ENCODE data around the gene ISYNA1. TPM values are rescaled to one million over a fixed set of nuclear protein-coding genes. Genes with fewer than 3 reads are reported as not detected.

The ISYNA1 gene
- total and polyA plus RNA-seq, 2 donors (not counting 3 experiments of a cell fraction or from before 2014, with no cell fraction given), result 69.0 to 70.2 TPM

DNA sequence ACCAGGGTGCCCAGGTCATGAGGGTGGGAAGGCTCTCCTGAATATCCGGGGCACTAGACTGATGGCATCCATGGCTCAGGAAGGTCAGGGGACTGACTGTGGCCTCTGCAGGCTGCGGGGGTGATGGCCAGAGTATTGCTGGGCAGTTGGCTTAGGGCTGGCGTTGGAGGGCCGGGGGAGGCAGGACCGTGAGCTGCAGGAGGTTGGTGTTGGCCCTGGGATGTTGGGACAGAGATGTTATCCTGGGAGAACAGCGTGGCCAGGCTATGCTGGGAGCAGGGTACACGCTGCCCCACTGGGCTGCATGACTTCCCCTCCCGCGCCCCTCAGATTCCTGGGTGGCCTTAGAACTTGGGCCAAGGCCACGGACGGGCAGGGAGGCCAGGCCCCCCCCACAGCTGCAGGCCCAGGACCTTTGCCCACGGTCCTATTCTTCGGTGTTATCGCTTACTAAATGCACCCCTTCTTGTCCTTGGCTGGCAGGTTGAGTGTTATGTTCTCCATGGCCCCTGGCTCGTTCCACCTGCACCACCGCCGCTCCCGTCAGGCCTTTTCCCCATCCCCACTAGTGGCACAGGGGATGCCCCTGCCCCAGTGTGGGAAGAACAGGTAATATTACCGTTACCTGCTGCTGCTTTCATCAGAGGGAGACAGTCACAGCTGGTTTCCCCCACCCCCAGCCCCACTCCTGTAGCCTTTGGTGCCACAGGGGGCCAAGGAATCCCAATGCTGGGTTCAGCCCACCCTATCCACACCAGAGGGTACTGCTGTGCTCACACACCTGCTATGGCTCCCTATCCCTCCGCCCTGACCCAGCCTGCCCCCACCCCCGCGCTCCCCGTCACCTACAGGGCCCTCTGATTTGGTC lies 3.2 kb upstream of the ISYNA1 start:
- ChIA-PET POLR2A (no interaction called here), CTCF (interaction anchor here (0.5 to 3.7 kb wide), 7 partner anchors 8 to 542 kb away, joined by 3 to 23 read pairs (median 3); partner anchors contain the start of gene SSBP4)
- Histone ChIP-seq H2AFZ (ENCODE audit: low read depth, low read length) (no peak overlapping the region), H3K79me2 (ENCODE audit: control insufficient read depth, insufficient read depth, low read length) (no peaks in the 10 kb centered on the region), H3K4me1 (ENCODE audit: control insufficient read depth, extremely low read depth, insufficient read depth, low read length) (peaks cover 6% of the 10 kb centered on the region), H3K4me3 (replicated peaks in 1 of 3; ENCODE audit: insufficient read depth in 1 of 3, low read depth in 1 of 3, low read length in 3 of 3) (no peak overlapping the region), H3K4me2 (ENCODE audit: insufficient read depth, low read length) (no peak overlapping the region), H3K9me3 (replicated peaks; ENCODE audit: control insufficient read depth, insufficient read depth, low read length) (no peaks in the 10 kb centered on the region), H3K27ac (ENCODE audit: insufficient read depth, low read depth, low read length) (no peak overlapping the region), H3K9ac (replicated peaks; ENCODE audit: extremely low read depth, insufficient read depth, low read length) (no peak overlapping the region), H3K36me3 (ENCODE audit: control insufficient read depth in 2 of 2, extremely low read depth in 1 of 2, insufficient read depth in 2 of 2, low read length in 2 of 2) (peaks cover 0 to 21% of the 10 kb centered on the region in 2 experiments), H4K20me1 (replicated peaks; ENCODE audit: control insufficient read depth, extremely low read depth, insufficient read depth, low read length) (no peaks in the 10 kb centered on the region), H3K9me1 (replicated peaks; ENCODE audit: control insufficient read depth, extremely low read depth, insufficient read depth, low read length) (no peaks in the 10 kb centered on the region), H3K27me3 (ENCODE audit: control insufficient read depth in 2 of 2, insufficient read depth in 2 of 2, low read length in 2 of 2) (no peaks in the 10 kb centered on the region)
- intact Hi-C loops (cut with micrococcal nuclease), result no loop called here
- FAIRE-seq, result no peak
- DNase-seq (ENCODE audit: low read depth, low spot score), result no peak
- no TSS peak for BruUV-seq (replicated peaks)
- dilution Hi-C loops (cut with MboI; ENCODE audit: extremely low pct_ligation_motif_present, low sequenced_read_pairs), result no loop called here
- TF ChIP-seq JUN (IDR thresholded peaks at IDR 0.05; ENCODE audit: borderline replicate concordance, insufficient read depth, insufficient read length, low read depth) (no peak), FOS (IDR thresholded peaks at IDR 0.05; ENCODE audit: borderline replicate concordance, insufficient read depth, low read length) (no peak), POLR2A (IDR thresholded peaks at IDR 0.05; ENCODE audit: low read depth, low read length) (no peak), MYC (IDR thresholded peaks at IDR 0.05; ENCODE audit: low read depth, low read length) (no peak), GATA2 (IDR thresholded peaks at IDR 0.05; ENCODE audit: insufficient read depth, insufficient read length, low read depth, low read length) (no peak), POLR2AphosphoS5 (IDR thresholded peaks at IDR 0.05; ENCODE audit: insufficient read depth, low read depth, low read length) (no peak), EZH2 (IDR thresholded peaks at IDR 0.05; ENCODE audit: borderline replicate concordance, low read depth, low read length, severe bottlenecking) (no peak)
- TF ChIP-seq, protein P1, sequence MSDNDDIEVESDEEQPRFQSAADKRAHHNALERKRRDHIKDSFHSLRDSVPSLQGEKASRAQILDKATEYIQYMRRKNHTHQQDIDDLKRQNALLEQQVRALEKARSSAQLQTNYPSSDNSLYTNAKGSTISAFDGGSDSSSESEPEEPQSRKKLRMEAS (IDR thresholded peaks at IDR 0.05; ENCODE audit: insufficient read depth, insufficient read length), result no peak
- TF ChIP-seq, protein P2, sequence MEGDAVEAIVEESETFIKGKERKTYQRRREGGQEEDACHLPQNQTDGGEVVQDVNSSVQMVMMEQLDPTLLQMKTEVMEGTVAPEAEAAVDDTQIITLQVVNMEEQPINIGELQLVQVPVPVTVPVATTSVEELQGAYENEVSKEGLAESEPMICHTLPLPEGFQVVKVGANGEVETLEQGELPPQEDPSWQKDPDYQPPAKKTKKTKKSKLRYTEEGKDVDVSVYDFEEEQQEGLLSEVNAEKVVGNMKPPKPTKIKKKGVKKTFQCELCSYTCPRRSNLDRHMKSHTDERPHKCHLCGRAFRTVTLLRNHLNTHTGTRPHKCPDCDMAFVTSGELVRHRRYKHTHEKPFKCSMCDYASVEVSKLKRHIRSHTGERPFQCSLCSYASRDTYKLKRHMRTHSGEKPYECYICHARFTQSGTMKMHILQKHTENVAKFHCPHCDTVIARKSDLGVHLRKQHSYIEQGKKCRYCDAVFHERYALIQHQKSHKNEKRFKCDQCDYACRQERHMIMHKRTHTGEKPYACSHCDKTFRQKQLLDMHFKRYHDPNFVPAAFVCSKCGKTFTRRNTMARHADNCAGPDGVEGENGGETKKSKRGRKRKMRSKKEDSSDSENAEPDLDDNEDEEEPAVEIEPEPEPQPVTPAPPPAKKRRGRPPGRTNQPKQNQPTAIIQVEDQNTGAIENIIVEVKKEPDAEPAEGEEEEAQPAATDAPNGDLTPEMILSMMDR (IDR thresholded peaks at IDR 0.05; ENCODE audit: extremely low read depth in 1 of 2, insufficient read depth in 1 of 2, low read depth in 1 of 2, low read length in 2 of 2), result no peak
